Stimulated activated CD4-positive, alpha-beta T cell treated with anti-CD3 and anti-CD28 coated beads, Interleukin-1b, Interleukin-23, amount 100 ng/mL, for 1 hour (primary cell): ENCODE data around the gene HIBCH.
"Not testable (repeated sequence)": the region's sequence is repeated elsewhere in the genome, so short reads cannot be mapped to it uniquely, and the experiment has no call there.

Source experiments
- DNase-seq, 2 donors: peaks; one replicate each; pipeline ENCODE4 v3.0.0-alpha.2; 2020; ENCODE audit warnings: low read depth in 2 of 2

The HIBCH gene

DNA sequence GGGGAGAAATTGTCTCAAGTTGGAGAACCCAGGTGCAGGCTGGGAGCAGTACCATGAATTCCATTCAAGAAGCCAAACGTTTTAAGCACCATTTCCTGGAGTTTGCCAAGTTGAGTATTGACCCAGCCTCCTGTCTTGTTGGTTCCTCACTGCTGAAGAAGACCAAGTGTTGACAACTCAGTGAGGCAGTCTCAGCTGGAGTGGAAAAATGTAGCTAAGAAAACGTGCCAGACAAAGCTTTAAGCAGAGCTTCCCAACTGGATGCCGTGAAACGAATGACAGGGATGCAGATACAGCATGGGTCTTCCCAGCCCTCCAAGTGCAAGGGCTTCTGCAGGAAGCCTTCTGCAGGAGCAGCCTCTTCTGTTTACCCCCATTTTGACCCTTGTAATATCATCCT lies 23.0 kb upstream of the HIBCH start:
- DNase-seq, result no peak

DNA sequence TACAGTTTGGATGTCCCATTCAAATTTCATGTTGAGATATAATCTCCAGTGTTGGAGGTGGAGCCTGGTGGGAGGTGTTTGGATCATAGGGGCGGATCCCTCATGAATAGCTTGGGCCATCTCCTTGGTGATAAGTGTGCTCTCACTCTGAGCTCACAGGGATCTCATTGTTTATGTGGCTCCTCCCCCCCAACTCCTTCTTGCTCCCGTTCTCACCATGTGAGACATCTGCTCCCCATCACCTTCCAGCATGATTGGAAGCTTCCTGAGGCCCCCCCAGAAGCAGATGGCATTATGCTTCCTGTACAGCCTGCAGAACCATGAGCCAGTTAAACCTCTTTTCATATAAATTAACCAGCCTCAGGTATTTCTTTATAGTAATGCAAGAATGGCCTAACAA lies 20.7 kb upstream of the HIBCH start:
- no peak for DNase-seq

DNA sequence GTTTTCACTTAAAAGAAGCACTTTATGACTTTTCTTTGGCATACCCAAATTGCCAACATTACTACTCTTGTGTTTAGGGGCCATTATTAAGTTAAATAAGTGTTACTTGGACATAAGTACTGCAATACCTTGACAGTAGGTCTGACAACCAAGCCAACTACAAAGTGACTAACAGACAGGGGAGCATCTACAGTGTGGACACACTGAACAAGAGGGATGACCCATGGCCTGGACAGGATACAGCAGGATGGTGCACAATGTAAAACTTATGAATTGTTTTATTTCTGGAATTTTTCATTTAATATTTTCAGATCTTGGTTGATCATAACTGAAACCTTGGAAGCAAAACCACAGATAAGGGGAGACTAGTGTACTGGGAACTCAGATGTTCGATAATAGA lies 19.8 kb upstream of the HIBCH start:
- DNase-seq, result no peak

DNA sequence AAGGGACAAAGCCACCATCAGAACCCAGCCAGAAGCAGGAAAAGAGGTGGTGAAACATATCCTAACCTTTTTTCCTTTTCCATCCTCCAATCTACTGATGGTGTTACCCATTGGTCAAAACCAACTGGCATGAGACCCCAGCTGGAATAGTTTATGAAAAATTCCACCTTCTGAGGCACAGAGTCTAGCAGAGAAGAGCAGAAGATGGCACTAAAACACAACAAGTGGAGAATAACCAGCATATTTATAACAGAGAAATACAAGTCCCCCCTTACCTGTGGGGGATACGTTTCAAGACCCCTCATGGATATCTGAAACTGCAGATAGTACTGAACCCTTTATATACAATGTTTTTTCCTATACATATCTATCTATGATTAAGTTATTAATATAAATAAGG lies 18.8 kb upstream of the HIBCH start:
- DNase-seq, result no peak

DNA sequence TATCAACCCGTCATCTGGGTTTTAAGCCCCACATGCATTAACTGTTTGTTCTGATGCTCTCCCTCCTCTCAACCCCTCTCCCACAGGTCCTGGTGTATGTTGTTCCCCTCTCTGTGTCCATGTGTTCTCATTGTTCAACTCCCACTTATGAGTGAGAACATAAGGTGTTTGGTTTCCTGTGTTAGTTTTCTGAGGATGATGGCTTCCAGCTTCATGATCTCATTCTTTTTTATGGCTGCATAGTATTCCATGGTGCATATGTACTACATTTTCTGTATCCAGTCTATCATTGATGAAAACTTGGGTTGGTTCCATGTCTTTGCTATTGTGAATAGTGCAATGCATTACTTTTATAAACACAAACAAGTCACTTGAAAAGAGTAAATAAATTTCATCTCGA lies 16.8 kb upstream of the HIBCH start:
- DNase-seq, result no peak

DNA sequence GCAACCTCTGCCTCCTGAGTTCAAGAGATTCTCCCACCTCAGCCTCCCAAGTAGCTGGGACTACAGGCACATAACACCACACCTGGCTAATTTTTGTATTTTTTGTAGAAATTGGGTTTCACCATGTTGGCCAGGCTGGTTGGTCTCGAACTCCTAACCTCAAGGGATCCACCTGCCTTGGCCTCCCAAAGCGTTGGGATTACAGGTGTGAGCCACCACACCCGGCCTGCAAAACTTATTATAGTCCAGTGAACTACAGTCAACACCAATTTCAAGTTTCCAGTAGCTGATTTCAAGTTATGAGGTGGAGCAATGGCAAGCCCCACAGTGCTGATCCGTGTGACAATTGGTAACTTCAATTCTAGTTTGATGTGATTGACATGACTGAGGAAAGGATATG lies 16.0 kb upstream of the HIBCH start:
- not testable (repeated sequence) for DNase-seq

DNA sequence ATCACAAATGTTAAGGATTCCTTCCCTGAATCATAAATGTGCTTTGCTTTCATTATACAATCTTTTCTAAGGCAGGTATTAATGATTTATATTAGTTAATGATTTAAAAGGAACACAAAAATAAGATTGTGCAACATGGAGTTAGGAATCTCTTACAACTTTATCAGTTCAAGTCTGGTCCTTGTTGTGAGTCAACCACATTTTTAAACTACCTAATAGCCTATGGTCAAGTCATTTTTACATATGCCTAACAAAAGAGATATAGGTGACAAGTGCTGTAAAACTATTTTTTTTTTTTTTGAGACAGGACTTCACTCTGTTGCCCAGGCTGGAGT lies 15.6 kb upstream of the HIBCH start:
- DNase-seq, result no peak

DNA sequence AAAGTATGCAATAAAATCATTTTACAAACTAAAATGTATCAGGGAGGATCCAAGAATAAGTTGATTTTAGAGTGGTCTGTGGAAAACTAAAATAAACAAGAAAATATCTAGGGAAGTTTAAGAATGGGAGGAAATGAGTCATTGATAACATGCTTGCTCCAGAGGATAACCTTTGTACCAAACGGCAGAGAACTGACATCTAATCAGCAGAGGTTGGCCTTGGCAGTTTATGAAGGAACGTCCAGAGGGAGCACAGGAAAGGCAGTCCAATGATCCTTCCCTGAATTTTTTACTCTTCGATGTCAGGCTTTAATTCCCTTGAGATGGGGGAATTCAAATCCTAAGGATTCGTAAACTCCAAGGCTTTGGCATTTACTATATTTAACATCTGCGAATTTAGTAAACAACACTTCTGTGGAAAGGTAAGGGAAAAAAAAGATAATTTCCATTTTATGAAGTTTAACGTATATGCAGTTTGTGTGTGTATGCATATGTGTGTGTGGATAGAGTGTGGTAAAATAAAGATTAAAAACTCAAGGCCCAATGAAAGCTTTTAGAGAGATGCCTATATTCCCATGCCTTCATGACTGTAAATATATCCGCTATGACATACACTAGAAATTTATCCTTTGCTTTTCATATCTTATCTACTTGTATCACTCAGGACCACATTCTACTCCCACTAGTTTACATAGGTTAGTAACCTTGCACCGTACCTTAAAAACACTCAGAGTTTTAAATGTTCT lies 15.0 kb upstream of the HIBCH start:
- DNase-seq, result no peak

DNA sequence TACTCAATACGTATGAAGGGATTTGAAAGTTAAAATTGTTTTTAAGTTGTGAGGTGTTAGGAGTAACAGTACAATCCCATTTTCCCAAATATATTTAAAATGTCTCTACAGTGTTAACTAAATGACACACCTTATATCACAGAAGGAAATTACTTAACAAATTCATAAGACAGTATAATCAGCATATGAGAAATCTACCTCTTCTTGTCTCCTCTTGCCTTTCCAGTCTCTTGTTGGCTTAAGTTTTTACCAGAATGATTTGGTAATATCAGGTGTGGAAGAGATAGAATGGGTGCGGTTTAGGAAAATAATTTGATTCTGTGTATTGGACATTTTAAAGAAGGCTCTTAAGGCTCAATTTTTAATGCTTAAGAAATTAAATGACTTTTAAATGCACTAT lies 14.3 kb upstream of the HIBCH start:
- no peak for DNase-seq

DNA sequence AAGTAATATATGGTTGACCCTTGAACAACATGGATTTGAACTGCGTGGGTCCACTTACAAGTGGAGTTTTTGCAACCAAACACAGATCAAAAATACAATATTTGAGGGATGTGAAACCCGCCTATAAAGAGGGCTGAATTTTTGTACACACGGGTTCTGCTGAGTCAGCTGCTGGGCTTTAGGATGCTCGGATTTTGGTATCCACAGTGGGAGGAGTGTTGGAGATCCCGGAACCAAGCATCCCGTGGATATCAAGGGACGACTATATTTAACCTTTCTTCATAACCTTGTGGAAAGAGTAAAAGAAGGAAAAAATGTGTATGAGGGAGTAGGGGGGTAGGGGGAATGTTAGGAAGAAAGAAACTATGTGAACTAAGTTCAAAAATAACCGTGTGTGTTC lies 13.8 kb upstream of the HIBCH start:
- DNase-seq, result no peak

DNA sequence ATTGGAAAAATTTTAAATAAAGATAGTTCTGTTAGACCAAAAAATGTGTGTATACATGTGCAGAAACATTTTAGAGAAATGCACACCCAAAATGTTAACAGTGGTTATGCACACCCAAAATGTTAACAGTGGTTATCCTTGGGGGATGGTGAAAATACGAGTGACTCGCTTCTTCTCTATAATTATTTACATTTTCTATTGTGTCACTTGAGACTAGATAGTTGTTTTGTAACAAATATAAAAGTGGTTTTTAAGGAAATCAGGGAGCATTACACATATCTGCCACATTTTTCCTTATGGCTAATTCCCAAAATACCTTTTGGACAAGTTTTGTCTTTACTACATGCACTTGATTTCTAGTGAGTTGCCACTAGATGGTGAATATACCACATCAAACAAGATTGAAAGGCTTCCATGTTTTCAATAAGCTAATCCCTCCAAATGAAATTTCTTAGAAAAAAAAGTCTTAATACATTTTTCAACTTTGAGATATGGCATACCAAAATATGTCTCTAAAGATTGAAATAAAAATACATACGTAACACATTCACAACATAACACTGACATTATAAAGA lies 9.0 kb upstream of the HIBCH start:
- DNase-seq, result no peak

DNA sequence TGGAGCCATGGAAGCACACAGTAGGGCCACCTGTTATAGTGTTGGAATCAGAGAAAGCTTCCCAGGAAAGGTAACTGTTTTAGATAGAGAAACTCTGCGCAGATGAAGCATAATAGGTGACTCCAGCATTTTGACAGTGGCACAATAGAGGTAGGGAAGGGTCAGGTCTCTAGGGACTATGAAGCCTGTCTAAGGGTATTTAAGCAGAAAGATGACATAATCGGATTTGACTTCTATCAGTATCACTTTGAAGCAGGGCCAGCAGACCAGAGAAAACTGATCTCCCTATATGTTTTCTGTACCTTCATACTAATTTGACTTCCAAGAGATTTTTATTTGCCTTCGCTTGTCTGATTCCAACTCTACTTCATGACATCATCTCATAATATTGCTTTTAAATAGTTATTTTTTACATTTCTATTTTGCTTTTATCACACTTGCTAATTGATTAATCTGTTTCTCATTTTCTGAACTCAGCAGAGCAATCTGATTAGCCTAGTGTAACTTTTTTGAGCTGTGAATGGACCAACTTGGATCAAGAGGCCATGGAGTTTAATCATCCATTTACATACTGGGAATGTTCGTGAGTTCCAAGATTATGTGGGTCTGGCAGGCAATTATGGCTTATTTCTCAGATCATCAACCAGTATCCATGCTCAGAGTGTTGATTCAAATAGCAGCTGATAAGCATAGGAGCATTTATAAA lies 8.4 kb upstream of the HIBCH start:
- no peak for DNase-seq

DNA sequence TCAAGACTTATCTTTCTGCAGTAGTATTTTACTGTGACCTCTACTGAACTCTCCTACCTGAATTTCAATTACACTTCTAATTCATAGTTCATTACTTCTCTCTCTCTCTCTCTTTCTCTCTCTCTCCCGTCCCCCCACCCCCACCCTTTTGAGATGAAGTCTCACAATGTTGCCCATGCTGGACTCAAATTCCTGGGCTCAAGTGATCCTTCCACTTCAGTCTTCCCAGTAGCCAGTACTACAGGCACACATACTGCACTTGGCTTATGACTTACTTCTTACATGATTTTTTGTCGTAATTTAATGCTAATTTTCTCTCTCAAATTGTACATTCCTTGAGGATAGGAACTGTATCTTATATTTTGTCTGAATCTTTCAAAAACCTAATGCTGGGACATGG lies 6.0 kb upstream of the HIBCH start:
- no peak for DNase-seq

DNA sequence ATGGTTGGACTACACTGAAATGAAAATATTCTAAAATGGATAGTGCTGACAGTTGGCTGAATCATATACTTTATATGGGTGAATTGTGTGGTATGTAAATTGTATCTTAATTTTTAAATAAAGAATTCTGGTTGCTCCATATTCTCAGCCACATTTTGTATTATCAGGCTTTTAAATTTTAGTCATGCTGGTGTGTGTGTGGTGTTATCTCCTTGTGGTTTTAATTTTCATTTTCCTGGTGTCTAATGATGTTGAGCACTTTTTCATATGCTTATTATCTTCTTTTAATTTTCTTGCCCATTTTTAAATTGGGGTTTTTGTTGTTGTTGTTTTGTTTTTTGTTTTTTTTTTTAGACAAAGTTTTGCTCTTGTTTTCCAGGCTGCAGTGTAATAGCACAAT lies 3.8 kb upstream of the HIBCH start:
- no peak for DNase-seq

DNA sequence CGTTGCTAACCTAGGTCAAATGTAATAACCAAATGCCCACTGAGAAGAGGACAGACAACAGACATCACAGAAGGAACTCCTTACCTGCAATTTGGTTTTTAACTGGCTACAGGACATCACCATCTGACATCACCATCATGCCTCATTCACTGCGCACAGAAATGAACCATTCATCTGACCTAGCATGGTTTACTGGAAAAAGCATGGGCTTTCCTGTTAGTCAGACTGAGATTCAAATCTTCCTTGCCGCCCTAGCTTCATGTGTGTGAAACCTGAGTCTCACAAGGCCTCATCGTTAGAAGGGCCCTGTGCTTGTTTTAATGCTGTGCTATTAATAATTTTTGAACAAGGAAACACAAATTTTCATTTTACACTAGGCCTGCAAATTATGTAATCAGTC lies 1.1 kb upstream of the HIBCH start:
- no peak for DNase-seq

DNA sequence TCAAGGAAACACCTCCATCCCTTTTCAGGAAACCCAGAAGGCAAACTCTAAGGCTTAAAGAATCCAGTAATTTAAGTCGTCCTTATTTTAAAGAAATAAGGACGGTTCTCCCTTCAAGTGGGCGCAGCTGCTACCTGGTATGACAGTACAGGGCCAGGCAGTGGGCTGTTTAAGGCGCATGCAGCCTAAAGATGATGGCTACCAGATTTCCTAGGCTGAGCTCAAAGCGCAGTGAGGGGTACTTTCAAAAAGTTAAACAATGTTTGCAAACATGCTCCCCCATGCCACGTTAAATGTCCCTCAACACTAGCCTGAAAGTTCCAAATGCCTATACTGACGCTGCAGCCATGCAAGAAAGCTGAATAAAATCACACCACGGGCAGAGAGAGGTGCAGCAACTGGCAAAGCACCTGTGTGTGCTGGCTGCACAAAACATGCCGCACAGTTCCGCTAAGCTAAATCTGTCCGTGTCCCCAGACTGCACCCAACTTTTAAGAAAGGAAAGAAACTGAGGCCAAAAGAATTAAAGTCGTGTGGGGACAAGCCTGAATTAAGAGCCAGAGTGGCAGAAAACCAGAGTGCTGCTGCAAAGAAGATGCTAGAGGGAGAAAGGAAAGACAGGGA lies 583 bp downstream of the HIBCH start:
- no peak for DNase-seq

DNA sequence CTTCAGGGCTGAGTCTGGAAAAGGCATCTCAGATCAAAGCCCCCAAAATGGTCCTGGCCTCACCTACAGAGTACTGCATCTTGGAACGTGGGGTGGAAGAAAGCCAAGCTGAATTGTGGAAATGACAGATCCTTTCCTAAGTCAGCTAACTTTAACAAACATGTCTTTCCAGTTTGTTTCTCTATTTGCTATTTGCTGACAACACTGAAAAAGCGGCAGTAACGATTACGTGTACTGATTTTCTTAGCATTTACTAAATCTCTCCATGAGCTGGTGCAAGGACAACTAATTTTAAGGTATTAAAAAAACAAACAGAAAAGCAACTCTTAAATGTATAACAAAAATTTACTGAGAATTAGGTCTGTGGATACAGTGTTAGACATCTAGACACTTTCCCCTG lies 1.1 kb downstream of the HIBCH start:
- no peak for DNase-seq

DNA sequence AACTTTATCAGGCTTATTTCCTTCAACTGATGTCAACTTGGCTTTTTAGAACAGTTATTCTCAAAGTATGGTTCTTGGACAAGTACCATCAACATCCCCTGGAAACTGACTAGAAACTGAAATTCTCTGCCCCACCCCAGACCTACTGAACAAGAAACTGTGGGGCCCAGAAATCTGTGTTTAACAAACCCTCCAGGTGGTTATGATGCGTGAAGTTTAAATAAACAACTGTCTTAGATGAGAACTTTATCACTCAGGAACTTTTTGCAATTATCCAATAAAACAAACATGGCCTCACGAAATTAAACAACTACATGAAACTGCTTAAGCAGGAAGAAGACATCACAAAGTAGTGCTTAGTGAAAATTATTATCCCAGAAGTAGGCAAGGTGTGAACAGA lies 4.4 kb downstream of the HIBCH start:
- no peak for DNase-seq

DNA sequence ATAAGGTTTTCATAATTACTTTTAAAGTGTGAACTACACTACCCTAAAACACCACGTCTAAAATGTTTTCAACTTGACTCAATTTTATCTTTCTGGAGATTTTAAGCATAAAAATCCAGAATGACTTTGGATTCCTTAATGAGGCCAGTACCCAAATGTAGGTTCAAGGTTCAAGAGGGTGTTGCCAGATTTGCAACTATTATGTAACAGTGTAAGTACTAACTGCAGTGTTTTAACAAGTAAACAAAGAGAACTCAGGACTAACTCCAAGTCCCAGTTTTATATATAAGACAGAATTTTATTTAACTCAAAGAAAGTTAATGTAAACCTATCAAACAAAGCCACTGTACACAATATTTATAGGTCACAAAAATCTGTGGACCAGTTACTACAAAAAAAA lies 5.7 kb downstream of the HIBCH start:
- DNase-seq, result no peak

DNA sequence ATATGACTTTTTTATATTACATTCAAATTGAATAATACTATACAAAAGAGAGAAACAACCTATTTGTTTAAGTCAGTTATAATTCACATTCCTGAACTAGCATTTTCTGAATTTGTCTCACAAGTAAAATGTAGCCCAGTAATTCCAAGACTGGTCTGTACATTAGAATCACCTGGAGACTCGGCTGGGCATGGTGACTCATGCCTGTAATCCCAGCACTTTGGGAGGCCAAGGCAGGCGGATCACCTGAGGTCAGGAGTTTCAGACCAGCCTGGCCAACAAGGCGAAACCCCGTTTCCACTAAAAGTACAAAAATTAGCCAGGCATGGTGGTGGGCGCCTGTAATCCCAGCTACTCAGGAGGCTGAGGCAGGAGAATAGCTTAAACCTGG lies 7.0 kb downstream of the HIBCH start:
- not testable (repeated sequence) for DNase-seq

DNA sequence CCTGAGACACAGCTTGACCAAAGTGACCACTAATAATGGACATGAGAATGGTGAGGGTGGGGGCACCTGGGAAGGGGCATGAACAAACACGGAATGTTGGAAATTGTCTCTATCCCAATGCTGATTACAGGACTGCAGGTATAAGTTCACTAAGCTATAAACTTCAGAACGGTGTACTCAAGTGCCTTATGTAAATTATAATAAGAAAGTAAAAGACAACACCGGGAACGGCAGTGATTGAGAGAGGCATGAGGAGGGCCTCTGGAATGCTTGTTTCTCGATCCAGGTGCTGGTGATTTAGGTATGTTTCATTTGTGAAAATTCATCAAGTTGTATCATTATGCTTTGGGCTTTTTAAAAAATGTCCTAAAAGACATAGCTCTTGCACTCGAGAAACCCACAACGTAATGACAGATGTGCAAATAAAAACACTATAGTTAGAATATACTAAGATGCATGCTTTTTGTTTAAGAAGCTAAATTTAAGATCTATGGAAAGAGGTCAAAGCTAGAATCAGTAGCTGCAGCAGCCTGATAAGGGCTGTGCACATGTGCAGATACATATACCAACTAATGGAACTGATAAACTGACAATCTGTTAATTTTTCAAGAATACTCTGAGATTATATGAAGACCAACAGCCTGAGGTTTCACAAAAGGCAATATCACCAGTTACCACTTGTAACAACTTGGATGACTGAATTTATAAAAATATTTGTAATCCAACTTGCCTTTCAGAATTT lies 7.6 kb downstream of the HIBCH start:
- DNase-seq, result no peak

DNA sequence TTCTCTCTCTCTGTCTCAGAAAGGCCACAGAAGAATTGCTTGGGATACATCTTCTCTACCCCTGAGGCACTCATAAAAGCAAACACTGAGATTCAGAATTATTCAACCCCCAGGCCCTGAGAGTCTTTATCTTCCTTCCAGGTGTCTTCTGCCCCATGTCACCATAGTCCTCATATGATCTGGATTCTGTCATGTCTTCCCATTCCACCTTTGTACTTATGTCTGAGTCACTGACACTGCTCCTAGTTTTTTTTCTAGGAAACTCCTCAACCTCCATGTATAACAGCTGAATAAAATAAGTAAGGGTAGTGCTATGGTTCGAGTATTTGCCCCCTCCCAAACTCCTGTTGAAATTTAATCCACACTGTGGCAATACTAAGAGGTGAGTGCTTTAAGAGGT lies 11.6 kb downstream of the HIBCH start:
- DNase-seq, result no peak
